ENCODE measurements around the gene TACC2.

Gene TACC2

GRCh38 chr10:122290334-122290733 lies 301.4 kb downstream of the TACC2 start:
- H3K4me3 ChIP-seq (replicated peaks in 1 of 2; ENCODE audit: low read depth in 2 of 2, low read length in 2 of 2), result no peak overlapping the region
- peak in 1 of 2 donors; percentile 18 for DNase-seq (ENCODE audit: low read depth in 2 of 2)
- no peak for TF ChIP-seq CTCF (IDR thresholded peaks at IDR 0.05; ENCODE audit: low read depth, low read length)

- H3K4me3 ChIP-seq (replicated peaks in 1 of 2; ENCODE audit: low read depth in 2 of 2, low read length in 2 of 2), result no peak overlapping the region
- DNase-seq (ENCODE audit: low read depth in 2 of 2), result no peak
- no peak for TF ChIP-seq CTCF (IDR thresholded peaks at IDR 0.05; ENCODE audit: low read depth, low read length)
Observed at GRCh38 chr10:122290833-122291532, 302.0 kb downstream of the TACC2 start.

- no peak overlapping the region for H3K4me3 ChIP-seq (replicated peaks in 1 of 2; ENCODE audit: low read depth in 2 of 2, low read length in 2 of 2)
- TF ChIP-seq CTCF (IDR thresholded peaks at IDR 0.05; ENCODE audit: low read depth, low read length), result no peak
- no peak for DNase-seq (ENCODE audit: low read depth in 2 of 2)
Observed at GRCh38 chr10:122291739-122292138, 302.8 kb downstream of the TACC2 start.

GRCh38 chr10:122292376-122292775 lies 303.4 kb downstream of the TACC2 start:
- H3K4me3 ChIP-seq (replicated peaks in 1 of 2; ENCODE audit: low read depth in 2 of 2, low read length in 2 of 2), result no peak overlapping the region
- TF ChIP-seq CTCF (IDR thresholded peaks at IDR 0.05; ENCODE audit: low read depth, low read length), result no peak
- DNase-seq (ENCODE audit: low read depth in 2 of 2), result no peak

GRCh38 chr10:122293156-122293960 lies 304.4 kb downstream of the TACC2 start:
- no peak for TF ChIP-seq CTCF (IDR thresholded peaks at IDR 0.05; ENCODE audit: low read depth, low read length)
- DNase-seq (ENCODE audit: low read depth in 2 of 2), result no peak
- H3K4me3 ChIP-seq (replicated peaks in 1 of 2; ENCODE audit: low read depth in 2 of 2, low read length in 2 of 2), result no peak overlapping the region

GRCh38 chr10:122293961-122294380 lies 305.0 kb downstream of the TACC2 start:
- no peak overlapping the region for H3K4me3 ChIP-seq (replicated peaks in 1 of 2; ENCODE audit: low read depth in 2 of 2, low read length in 2 of 2)
- no peak for DNase-seq (ENCODE audit: low read depth in 2 of 2)
- no peak for TF ChIP-seq CTCF (IDR thresholded peaks at IDR 0.05; ENCODE audit: low read depth, low read length)

All from cardiac fibroblast (primary cell).